ENCODE data around the gene DAB2IP.
"Not testable (repeated sequence)": the region's sequence is repeated elsewhere in the genome, so short reads cannot be mapped to it uniquely, and the experiment has no call there.

DAB2IP gene

DNA sequence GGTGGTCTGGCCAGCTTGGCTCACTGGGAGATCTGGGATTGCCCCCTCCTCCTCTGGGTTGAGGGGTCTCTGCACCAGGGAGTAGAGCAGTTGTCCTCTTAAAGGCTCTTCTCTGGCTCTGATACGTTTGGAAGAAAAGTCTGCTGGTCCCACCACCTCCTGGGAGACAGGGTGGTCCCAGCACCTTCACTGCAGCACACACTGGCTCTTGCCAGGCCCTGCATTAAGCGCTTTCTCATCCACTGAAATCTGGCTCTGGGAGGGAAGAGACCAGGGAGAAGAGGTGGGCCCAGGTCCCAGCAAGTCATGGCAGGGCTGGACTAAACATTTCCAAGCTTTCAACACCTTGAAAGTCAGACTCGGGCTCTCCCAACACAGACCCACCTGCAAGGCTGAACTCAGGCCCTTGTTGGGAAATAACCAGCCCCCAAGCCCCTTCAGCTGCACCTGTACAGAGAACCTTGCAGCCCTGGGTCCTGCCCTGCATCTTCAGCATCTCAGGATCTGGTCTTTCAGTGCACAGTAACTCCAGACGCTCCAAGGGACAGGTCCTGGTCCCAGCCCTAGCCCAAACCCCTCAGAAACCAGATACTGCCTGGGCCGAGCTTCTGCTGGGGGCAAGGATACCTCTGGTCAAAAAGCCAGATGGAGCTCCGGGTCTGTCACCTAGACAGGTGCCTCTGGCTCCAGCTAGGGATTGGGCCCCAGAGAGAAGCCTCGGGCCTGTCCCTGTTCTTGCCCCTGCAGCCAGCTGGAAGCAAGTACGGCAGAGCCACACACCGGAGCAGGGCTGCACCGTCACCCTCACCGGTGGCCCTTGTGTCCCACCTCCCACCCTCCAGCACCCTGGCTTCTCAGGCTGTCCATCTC, 134.5 kb downstream of the DAB2IP start:
- DNase-seq, result no peak

DNA sequence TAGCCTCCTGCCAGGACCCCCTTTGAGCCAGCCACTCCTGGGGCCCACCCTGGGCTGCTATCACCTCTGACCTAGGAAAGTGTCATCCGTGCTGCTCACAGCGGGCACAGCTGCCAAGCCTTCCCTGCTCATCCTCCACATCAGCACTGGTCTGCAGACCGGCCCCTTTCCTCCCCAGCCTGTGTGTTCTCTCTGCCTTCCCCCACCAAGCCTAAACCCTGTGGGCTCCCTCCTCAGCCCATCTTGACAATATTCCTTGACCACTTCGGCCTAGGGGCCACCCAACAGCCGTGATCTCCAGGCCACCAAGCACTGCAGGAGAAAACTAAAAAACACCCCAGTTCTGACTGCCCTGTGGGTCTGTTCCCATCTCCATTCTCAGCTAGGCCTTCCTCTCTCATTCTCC, 135.1 kb downstream of the DAB2IP start:
- DNase-seq, result no peak

DNA sequence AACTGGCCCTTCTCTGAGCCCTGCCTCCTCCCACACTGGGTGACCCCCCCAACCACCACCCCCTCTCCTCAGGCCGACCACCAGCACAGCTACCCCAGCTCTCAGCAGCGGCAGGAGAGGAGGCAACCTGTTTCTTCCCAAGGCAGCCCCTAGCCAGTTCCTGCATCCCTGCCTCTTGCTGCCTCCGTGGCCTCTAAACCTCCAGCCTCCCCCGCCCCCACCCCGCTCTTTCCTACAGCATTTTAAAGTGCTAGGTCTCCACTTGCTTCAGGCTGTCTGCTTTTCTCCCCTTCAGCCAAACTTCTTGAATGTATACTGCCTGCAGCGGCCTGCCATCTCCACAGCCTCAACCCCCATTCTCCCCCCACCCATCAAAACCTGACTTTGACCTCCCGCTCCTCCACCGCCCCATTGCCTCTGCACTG, 135.6 kb downstream of the DAB2IP start:
- no peak for DNase-seq

DNA sequence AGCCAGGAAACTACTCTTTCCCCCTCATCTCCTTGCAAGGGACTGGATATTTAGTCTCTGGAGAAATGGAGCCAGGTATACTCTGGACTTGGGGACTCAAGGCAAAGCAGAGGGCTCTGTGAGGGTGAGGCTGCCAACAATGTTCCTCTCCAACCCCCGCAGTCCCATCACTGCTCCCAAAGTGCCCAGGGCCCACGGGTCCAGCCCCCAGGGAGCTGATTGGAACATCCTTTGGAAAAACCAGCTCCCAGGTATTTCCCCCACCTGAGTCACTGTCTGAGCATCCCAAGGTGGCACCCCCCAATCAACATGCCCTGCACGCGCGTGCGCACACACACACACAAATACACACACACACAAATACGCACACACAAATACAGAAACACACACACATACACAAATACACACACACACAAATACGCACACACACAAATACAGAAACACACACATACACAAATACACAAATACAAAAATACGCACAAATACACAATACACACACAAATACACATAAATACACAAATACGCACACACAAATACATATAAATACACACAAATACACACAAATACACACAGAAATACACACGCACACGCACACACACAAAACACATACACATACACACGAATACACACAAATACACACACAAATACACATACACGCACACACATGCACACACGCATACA, 137.4 kb downstream of the DAB2IP start:
- no peak for DNase-seq

DNA sequence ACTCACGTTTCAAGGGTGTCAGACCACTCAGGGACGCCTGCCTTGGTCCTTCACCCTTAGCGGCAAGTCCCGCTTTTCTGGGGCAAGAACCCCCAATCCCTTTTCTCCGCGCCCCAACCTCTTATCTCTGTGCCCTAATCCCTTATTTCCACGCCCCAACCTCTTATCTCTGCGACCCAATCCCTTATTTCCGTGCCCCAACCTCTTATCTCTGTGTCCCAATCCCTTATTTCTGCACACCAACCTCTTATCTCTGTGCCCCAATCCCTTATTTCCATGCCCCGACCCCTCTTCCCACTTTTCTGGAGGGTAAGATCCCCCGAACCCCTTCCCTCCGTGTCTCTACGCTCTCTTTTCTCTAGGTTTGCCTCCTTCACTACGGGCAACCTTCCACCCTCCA, 139.4 kb downstream of the DAB2IP start:
- DNase-seq, result no peak

DNA sequence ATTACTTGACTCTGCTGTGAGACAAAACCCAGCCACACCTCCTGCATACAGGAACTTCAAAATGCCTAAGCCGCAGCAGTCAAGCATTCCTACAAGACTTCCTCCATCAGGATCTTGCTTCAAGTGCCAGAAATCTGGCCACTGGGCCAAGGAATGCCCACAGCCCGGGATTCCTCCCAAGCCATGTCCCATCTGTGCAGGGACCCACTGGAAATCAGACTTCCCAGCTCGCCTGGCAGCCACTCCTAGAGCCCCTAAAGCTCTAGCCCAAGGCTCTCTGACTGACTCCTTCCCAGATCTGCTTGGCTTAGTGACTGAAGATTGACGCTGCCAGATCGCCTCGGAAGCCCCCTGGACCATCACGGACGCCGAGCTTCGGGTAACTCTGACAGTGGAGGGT, 141.0 kb downstream of the DAB2IP start:
- not testable (repeated sequence) for DNase-seq

DNA sequence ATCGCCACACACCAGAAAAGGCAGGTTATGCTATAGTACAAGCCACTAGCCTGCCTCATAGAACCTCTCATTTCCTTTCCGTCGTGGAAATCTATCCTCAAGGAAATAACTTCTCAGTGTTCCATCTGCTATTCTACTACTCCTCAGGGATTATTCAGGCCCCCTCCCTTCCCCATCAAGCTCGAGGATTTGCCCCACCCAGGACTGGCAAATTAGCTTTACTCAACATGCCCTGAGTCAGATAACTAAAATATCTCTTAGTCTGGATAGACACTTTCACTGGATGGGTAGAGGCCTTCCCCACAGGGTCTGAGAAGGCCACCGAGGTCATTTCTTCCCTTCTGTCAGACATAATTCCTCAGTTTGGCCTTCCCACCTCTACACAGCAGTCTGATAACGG, 142.9 kb downstream of the DAB2IP start:
- not testable (repeated sequence) for DNase-seq

DNA sequence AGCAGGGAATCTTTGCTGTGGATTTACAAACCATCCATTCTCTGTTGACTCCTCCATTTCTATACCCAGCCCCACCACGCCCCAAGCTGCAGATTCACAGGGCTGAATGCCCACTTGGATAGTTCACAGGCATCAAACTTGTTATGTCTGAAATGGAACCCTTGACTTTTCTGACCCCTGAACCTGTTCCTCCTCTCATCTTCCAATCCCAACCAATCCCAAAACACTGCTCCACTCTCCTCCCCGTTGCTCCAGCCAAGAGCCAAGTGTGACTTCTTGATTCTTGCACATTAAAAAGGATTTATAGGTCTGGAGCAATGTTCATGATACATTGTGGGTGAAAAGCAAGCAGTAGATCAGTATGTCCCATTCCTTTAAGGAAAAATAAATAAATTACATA, 145.6 kb downstream of the DAB2IP start:
- DNase-seq, result no peak

DNA sequence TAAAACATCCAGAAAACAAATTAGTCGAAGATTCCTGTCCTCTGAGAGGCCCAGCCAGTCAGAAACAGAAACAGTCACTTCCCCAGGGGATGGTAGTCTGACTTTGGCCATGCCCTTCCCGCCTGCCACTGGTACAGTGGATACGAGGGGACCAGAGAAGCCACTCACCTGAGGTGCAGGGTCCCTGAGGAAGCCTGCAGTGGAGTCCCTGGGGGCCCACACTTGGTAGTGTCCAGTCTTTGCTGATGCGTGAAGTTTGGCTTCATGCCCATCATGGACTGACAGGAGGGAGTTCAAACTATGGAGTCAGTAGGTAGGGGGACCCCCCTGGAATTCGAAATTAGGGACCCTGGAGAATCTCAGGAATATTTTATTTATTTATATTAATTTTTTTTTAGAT, 147.5 kb downstream of the DAB2IP start:
- DNase-seq, result no peak

DNA sequence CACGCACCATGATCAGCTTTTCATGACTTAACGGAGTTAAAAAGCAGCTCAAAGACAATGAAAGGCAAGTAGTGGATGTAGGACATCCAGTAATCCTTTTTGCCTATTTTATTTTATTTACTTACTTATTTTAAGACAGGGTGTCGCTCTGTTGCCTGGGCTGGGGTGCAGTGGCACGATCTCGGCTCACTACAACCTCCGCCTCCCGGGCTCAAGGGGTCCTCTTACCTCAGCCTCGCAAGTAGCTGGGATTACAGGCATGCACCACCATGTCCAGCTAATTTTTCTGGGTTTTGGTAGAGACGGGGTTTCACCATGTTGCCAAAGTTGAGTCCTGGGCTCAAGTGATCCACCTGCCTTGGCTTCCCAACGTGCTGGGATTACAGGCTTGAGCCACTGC, 148.9 kb downstream of the DAB2IP start:
- DNase-seq, result no peak

DNA sequence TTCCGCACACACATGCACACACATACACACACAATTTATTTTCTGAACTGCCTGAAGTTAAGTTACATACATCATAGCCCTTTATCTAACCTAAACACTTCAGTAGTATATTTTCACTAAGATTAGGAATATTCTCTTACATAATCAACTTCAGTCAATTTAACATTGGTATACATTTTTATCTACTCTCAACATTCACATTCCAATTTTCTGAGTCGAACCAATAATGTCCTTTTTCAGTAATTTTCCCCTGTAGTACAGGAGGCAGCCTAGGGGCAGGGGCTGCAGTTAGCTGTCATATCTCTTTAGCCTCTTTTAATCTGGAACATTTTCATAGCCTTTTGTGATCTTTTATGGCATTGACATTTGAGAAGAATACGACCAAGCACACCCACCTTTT, 150.1 kb downstream of the DAB2IP start:
- DNase-seq, result no peak

DNA sequence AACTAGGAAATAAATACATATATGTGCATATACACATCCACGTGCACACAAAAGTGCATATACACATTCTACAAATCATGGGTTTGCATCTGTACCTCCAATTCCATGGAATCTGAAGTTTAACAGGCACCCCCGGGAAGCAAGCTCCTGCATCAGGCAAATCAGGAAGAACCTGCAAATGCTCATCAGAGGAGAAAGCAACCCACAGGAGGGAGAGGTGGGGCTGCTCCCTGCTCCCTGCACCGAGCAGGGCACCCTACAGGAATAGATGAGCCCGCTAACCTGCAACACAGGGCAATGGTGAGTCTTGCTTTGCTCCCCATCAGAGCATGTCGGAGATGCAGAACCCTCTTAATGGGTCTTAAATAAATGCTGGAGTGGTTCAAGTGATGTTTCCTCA, 151.3 kb downstream of the DAB2IP start:
- DNase-seq, result no peak

DNA sequence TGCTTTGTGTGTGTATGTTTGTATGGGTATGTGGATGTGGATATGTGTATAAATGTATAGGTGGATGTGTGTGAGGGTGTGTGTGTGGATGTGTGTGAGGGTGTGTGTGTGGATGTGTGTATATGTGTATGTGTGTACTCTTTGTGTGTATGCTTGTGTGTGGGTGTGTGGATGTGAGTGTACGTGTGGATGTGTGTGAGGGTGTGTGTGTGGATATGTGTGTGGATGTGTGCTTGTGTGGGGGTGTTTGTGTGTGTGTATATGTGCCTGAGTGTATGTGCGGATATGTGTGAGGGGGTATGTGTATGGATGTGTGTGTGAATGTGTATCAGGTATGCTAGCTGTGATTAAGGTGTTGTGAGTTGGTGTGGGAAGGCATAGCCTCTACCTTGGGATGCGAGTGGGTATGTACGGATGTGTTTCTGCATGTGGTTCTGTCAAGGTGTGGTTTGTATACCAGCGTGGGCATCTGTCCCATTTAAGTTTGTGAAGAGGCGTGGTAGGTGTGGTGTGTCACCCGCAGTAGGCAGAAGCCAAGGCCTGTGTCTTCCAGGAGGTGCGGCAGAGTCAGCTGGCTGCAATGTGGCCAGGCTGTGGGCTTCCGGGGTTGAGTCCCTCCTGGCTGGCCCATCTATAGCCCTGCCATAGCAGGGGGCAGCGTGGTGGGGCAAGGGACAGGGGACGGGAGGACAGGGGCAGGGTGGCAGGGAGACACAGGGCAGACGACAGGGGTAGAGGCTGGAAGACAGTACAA, 155.8 kb downstream of the DAB2IP start:
- DNase-seq, result no peak

DNA sequence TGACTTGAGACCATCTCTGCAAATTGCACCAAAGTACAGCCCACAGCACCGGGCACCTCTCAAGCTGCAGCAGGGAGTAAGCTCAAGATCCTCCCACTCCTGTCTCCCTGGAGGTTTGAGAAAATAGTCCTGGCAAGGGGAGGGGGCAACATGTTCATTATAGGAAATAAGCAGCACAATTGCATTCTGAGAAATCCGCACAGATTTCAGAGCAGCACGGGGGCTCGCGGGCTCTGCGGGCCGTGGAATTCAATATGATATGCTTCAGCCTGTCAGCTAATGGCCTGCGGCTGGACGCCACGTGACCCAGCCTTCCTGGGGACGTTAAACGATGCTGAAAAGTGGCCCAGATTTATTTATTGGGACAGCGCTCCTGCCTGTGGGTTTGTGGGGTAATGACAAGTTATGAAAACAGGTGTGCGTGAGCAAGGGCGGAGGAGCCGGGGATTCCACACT, 156.4 kb downstream of the DAB2IP start:
- no peak for DNase-seq

DNA sequence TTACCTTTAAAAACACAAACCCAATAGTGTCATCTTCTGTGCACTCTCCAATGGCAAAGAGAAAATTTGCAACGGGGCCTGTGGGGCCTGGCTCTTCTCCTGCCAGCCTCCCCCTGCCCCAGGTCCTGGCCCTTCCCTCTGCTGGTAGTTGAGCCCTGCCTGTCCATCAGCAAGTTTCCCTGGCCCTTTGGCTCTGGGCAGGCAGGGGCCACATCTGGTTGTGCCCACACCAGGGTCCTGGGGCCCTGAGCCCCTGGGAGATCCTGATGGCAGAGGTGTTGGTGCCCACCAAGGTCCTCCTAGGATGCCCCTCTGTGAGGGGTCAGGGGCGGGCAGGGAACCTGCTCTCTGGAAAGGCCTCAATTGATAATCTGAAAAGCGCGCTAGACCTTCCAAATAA, 157.3 kb downstream of the DAB2IP start:
- no peak for DNase-seq

DNA sequence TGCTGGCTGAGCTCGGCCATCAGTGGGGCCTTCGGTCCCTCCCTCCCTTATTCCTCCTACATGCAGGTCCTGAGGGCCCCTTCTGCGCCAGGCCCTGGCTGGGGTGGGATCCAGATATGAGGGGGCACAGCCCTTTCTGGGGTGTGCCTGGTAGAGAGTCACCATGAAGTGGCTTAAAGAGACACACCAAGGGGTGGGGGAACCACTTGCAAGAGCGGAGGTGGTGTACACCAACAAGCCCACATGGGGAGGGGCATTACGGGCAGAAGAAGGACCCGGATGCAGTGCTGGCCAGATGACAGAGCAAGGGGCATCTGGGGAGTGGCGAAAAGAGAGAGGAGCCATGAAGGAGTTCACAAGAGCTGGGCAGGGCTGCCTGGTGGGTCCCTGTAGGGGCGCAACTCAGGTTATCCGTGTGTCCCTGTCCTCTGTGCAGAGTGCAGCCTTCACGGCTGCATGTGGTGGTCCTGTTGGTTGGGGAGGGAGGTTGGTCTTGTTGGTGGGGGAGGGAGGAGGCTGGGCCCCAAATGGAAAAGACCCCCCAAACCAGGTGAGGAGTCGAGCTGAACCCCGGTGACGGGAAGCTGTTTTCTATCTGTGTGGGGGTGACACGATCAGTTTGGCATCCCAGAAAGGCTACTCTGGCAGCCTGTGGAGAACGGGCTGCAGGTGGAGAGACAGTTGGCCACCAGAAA, 158.1 kb downstream of the DAB2IP start:
- DNase-seq, result no peak

DNA sequence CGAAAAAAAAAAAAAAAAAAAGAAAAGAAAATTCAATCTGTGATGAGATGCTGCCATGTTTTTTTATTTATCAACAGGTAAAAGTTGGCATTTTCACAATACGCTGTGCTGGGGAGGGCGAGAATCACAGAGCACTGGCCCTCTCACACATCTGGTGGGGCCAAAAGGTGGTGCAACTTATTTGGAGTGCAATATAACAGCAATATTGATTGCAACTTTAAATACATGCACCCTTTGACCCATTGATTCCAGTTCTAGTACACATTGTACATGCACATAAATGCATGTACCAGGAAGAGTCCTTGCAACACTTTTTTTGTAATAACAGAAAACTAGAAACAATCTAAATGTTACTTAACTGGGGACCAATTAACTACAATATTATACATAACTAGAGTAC, 159.1 kb downstream of the DAB2IP start:
- DNase-seq, result no peak

DNA sequence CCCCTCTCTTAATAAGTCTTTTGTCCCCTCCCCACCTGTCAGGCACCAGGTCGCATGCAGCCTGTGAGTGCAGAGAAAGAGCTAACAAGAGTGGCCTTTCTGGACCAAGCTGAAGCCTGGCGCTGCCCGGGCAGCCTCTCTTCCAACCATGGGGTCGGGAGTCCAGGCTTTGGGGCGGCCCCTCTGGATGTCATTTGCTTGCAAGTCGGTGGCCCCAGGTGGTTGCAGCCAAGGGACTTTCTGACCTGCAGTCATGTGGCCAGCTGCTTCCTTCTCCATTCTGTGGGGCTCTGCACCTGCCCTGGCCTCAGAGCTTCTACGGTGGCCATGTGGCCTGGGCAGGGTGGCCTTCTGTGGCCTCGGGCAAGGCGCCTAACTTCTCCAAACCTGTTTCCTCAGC, 159.7 kb downstream of the DAB2IP start:
- DNase-seq, result no peak

DNA sequence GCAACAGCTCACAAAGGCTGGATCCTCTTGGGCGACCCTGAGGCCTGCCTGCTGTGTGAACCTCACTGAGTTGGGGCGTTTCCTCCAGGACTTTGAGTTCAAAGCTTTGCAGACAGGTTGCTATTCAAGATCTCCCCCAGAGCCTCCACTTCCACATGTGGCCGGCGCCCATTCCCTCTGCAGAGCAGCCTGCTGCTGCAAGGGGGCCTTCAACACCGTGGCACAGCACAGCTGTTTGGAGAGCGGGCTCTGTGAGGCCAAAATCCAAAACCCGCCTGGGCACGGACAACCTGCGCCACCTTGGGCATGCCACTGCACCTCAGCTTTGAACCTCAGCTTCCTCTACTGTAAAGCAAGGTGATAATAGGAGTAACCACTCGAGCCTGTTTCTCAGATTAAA, 160.3 kb downstream of the DAB2IP start:
- DNase-seq, result no peak

DNA sequence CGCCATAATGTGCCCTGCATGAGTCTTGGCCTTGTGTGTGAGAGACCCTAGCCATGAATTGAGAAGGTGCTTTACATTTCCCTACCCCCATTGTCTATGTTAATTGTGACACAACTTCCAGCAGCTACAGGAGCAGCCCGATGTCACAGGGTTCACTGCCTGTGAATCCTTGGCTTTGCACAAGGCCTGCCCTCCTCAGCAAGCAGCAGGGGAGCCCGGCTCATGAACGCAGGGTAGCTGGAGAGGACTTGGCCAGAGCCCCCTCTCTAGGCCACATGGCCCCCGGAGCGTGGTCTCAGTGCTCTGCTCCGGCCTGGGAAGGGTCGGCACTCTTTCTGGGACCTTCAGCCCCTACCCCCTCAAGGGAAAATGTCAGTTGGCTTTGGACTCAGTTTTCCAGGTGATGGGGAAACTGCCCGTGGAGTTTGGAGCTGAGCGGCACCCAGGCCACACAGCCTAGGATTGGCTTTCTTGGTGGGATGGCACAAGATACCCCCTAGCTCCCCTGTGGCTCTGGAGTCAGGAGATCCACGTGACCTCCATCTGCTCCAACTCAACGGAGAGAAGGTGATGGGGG, 160.8 kb downstream of the DAB2IP start:
- DNase-seq, result no peak

DNA sequence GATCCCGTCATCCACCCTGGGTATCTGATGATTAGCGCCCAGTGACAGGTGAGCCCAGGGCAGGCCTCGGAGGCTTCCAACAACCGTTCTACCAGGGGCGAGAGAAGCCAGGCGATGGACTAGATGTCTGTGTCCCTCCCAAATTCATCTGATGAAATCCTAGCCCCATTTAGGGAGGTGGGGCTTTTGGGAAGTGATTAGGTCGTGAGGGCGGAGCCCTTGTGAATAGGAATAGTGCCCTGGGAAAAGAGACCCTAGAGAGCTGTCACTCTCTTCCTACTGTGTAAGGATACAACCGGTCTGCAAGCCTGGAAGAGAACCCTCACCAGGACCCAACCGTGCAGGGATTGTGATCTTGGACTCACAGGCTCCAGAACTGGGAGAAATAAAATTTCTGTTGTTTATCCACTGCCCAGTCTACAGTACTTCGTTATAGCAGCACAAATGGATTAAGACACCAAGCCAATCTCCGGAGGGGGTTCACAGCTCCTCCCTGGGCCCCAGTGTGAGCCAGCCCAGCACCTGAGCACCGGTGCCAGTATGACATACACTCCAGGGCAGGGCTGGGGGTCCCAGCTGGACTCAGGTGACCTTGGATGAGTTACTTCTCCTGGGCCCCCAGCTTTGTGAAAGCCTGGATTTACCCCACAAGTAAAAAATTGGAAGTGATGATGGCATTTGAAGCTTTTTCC, 162.2 kb downstream of the DAB2IP start:
- DNase-seq, result no peak
